ENCODE data around the gene ARV1.
"Not testable (repeated sequence)": the region's sequence is repeated elsewhere in the genome, so short reads cannot be mapped to it uniquely, and the experiment has no call there.

ARV1 gene

GRCh38 chr1:231041719-231042261, 62.9 kb downstream of the ARV1 start:
- no peak for DNase-seq (ENCODE audit: low read depth in 2 of 2)

- DNase-seq (ENCODE audit: low read depth in 2 of 2) = no peak
Measured at GRCh38 chr1:231044588-231044987, 65.7 kb downstream of the ARV1 start.

- DNase-seq (ENCODE audit: low read depth in 2 of 2) = no peak
Measured at GRCh38 chr1:231045286-231045685, 66.4 kb downstream of the ARV1 start.

- DNase-seq (ENCODE audit: low read depth in 2 of 2) = not testable (repeated sequence)
Measured at GRCh38 chr1:231045921-231046729, 67.2 kb downstream of the ARV1 start.

- no peak for DNase-seq (ENCODE audit: low read depth in 2 of 2)
Measured at GRCh38 chr1:231046730-231047395, 68.0 kb downstream of the ARV1 start.

- DNase-seq (ENCODE audit: low read depth in 2 of 2) = not testable (repeated sequence)
Measured at GRCh38 chr1:231047529-231047928, 68.6 kb downstream of the ARV1 start.

GRCh38 chr1:231048419-231048818, 69.5 kb downstream of the ARV1 start:
- DNase-seq (ENCODE audit: low read depth in 2 of 2) = not testable (repeated sequence)

GRCh38 chr1:231049121-231049979, 70.5 kb downstream of the ARV1 start:
- DNase-seq (ENCODE audit: low read depth in 2 of 2) = no peak
